ENCODE results near the gene CSN2.
"Not testable (repeated sequence)": the region's sequence is repeated elsewhere in the genome, so short reads cannot be mapped to it uniquely, and the experiment has no call there.

Gene CSN2

GRCh38 chr4:69965628-69966027 lies at the start of gene CSN2:
CSN2 (minus strand) TSS chr4:69965728; CDS start chr4:69960995, 4,733 bp downstream.
- no peak for DNase-seq (ENCODE audit: low spot score)

- no peak for DNase-seq (ENCODE audit: low spot score)
Measured at GRCh38 chr4:70008771-70009170, 43.2 kb upstream of the CSN2 start.

- no peak for DNase-seq (ENCODE audit: low spot score)
Measured at GRCh38 chr4:70002507-70002906, 37.0 kb upstream of the CSN2 start.

GRCh38 chr4:70000711-70001110 lies 35.2 kb upstream of the CSN2 start:
- DNase-seq (ENCODE audit: low spot score), result no peak

GRCh38 chr4:69999420-69999819 lies 33.9 kb upstream of the CSN2 start:
- no peak for DNase-seq (ENCODE audit: low spot score)

- no peak for DNase-seq (ENCODE audit: low spot score)
Measured at GRCh38 chr4:69995526-69996016, 30.0 kb upstream of the CSN2 start, which contains the start of gene STATH. STATH (plus strand) TSS chr4:69995966; CDS start chr4:69998438, 2,472 bp downstream.

GRCh38 chr4:69994782-69995181 lies 29.3 kb upstream of the CSN2 start:
- no peak for DNase-seq (ENCODE audit: low spot score)

GRCh38 chr4:69991016-69991415 lies 25.5 kb upstream of the CSN2 start:
- DNase-seq (ENCODE audit: low spot score), result no peak

- DNase-seq (ENCODE audit: low spot score), result no peak
Measured at GRCh38 chr4:69986663-69987062, 21.1 kb upstream of the CSN2 start.

- DNase-seq (ENCODE audit: low spot score), result no peak
Measured at GRCh38 chr4:69984030-69984443, 18.5 kb upstream of the CSN2 start.

GRCh38 chr4:69977582-69977981 lies 12.1 kb upstream of the CSN2 start:
- DNase-seq (ENCODE audit: low spot score), result no peak

- DNase-seq (ENCODE audit: low spot score), result no peak
Measured at GRCh38 chr4:69974631-69975030, 9.1 kb upstream of the CSN2 start.

GRCh38 chr4:69970071-69970470 lies 4.5 kb upstream of the CSN2 start:
- DNase-seq (ENCODE audit: low spot score), result no peak

- no peak for DNase-seq (ENCODE audit: low spot score)
Measured at GRCh38 chr4:69957209-69957608, 8.3 kb downstream of the CSN2 start.

GRCh38 chr4:69951602-69952001 lies 13.9 kb downstream of the CSN2 start:
- no peak for DNase-seq (ENCODE audit: low spot score)

- no peak for DNase-seq (ENCODE audit: low spot score)
Measured at GRCh38 chr4:69936566-69936965, 29.0 kb downstream of the CSN2 start.

- DNase-seq (ENCODE audit: low spot score), result no peak
Measured at GRCh38 chr4:69934150-69934549, 31.4 kb downstream of the CSN2 start.

- no peak for DNase-seq (ENCODE audit: low spot score)
Measured at GRCh38 chr4:69930768-69931167, 34.8 kb downstream of the CSN2 start, which contains the start of gene CSN1S1. CSN1S1 (plus strand) TSS chr4:69931068; CDS start chr4:69932556, 1,488 bp downstream.

- not testable (repeated sequence) for DNase-seq (ENCODE audit: low spot score)
Measured at GRCh38 chr4:69923782-69924410, 41.6 kb downstream of the CSN2 start.

- DNase-seq (ENCODE audit: low spot score), result no peak
Measured at GRCh38 chr4:69920874-69921273, 44.7 kb downstream of the CSN2 start.

GRCh38 chr4:69910016-69910782 lies 55.3 kb downstream of the CSN2 start:
- DNase-seq (ENCODE audit: low spot score), result no peak

- DNase-seq (ENCODE audit: low spot score), result no peak
Measured at GRCh38 chr4:69909195-69909594, 56.3 kb downstream of the CSN2 start.

- DNase-seq (ENCODE audit: low spot score), result no peak
Measured at GRCh38 chr4:69907151-69907550, 58.4 kb downstream of the CSN2 start.

Data from Ammon's horn (tissue), 1 donor.